ENCODE measurements around the gene XIRP1.

- TF ChIP-seq CTCF (conservative IDR thresholded peaks at IDR 0.05; ENCODE audit: low read length) = no peak
- no peak for TF ChIP-seq EZH2phosphoT487 (IDR thresholded peaks at IDR 0.05; ENCODE audit: borderline replicate concordance, low read depth, low read length)
These were observed 54.9 kb downstream of the XIRP1 start for GRCh38 chr3:39137435-39137936.
